Mesenteric fat pad (tissue), 1 donor: ENCODE data around the gene PLOD1. TPM values are rescaled to one million over a fixed set of nuclear protein-coding genes. Genes with fewer than 3 reads are reported as not detected.

Source experiments
- DNase-seq: peaks from one replicate; pipeline ENCODE4 v3.0.0-alpha.2; 2020; ENCODE audit warnings: low spot score
- total RNA-seq: library from RNA; stranded (reverse); fragmentation: NEBNext Ultra II Directional; extraction: Animal tissue kit (Norgen Biotek cat#: 25700); gene quantifications from one replicate; pipeline ENCODE4 v1.2.1, GENCODE V29; 2021
- donor health status: DM: yes; HTN: yes; CAD: no.

PLOD1 gene
- total RNA-seq, 1 donor from 2014 or later: 66.9 TPM

GRCh38 chr1:11977625-11978024, 43.1 kb downstream of the PLOD1 start:
- DNase-seq: no peak

GRCh38 chr1:11978301-11978700, 43.8 kb downstream of the PLOD1 start:
- DNase-seq: no peak

GRCh38 chr1:11979028-11979850, 44.7 kb downstream of the PLOD1 start:
- DNase-seq: no peak

GRCh38 chr1:11979851-11980675, 45.5 kb downstream of the PLOD1 start, which contains the start of gene MFN2:
Gene MFN2 (plus strand): TSS chr1:11980444. CDS start chr1:11989169, 8,725 bp downstream.
- DNase-seq: peak; percentile 98

- no peak for DNase-seq
Measured at GRCh38 chr1:11980676-11980972, 46.1 kb downstream of the PLOD1 start.

GRCh38 chr1:11981378-11982009, 47.0 kb downstream of the PLOD1 start:
- DNase-seq: no peak

GRCh38 chr1:11982010-11982392, 47.5 kb downstream of the PLOD1 start:
- DNase-seq: no peak

- DNase-seq: no peak
Measured at GRCh38 chr1:11984121-11984520, 49.6 kb downstream of the PLOD1 start.

- DNase-seq: no peak
Measured at GRCh38 chr1:11984576-11984975, 50.1 kb downstream of the PLOD1 start.

- DNase-seq: no peak
Measured at GRCh38 chr1:11985171-11985570, 50.7 kb downstream of the PLOD1 start.

- DNase-seq: no peak
Measured at GRCh38 chr1:11985851-11986250, 51.3 kb downstream of the PLOD1 start.

GRCh38 chr1:11989669-11990068, 55.2 kb downstream of the PLOD1 start:
- DNase-seq: no peak

- DNase-seq: no peak
Measured at GRCh38 chr1:11990303-11991032, 56.0 kb downstream of the PLOD1 start.

- DNase-seq: no peak
Measured at GRCh38 chr1:11991969-11992676, 57.6 kb downstream of the PLOD1 start.

- no peak for DNase-seq
Measured at GRCh38 chr1:11997081-11997850, 62.7 kb downstream of the PLOD1 start.

GRCh38 chr1:11998636-11999035, 64.1 kb downstream of the PLOD1 start:
- no peak for DNase-seq

GRCh38 chr1:11999236-11999635, 64.7 kb downstream of the PLOD1 start:
- DNase-seq: no peak

- no peak for DNase-seq
Measured at GRCh38 chr1:12001249-12001917, 66.9 kb downstream of the PLOD1 start.

- no peak for DNase-seq
Measured at GRCh38 chr1:12001996-12002493, 67.5 kb downstream of the PLOD1 start.
